HCT116 (cell line): Measurements from ENCODE around the gene SCN2A.
"Not testable (repeated sequence)": the region's sequence is repeated elsewhere in the genome, so short reads cannot be mapped to it uniquely, and the experiment has no call there.

Experiments
- EZH2 ChIP-seq: fragments of 200-600 bp; sonication (generic); IDR thresholded peaks from 2 replicates; pipeline ENCODE4 v1.6.1; 2017; ENCODE audit warnings: antibody characterized with exemption, mixed run types
- POLR2A ChIP-seq: IDR thresholded peaks from 2 replicates; pipeline ENCODE4 v1.7.0; 2011; ENCODE audit warnings: borderline replicate concordance; ENCODE audit not compliant: insufficient read depth, insufficient read length; ENCODE audit errors: extremely low read depth
- SP1 ChIP-seq: IDR thresholded peaks from 2 replicates; pipeline ENCODE4 v1.6.1; 2012; ENCODE audit warnings: low read depth
- TCF7L2 ChIP-seq: IDR thresholded peaks from 2 replicates; pipeline ENCODE4 v1.7.0; 2011; ENCODE audit warnings: borderline replicate concordance, inconsistent platforms; ENCODE audit not compliant: insufficient read depth, insufficient read length; ENCODE audit errors: extremely low read depth

GRCh38 chr2:165260347-165260746 is 21.1 kb downstream of the SCN2A start:
- TF ChIP-seq EZH2, POLR2A, SP1, TCF7L2: not testable (repeated sequence)
